ACC112 (cell line): ENCODE measurements around the gene CLIP1.
A peak's percentile ranks its signal among the peaks of the same experiment; 100 is the strongest.

ENCODE experiments used
- H2AFZ ChIP-seq: fragments of 200-600 bp; sonication (generic); one replicate; pipeline ENCODE4 v1.6.0; 2017; ENCODE audit warnings: antibody characterized with exemption, low read length; ENCODE audit not compliant: unreplicated experiment
- H3K27ac ChIP-seq: fragments of 200-600 bp; sonication (generic); 2 replicates; pipeline ENCODE4 v1.5.1; 2014; ENCODE audit warnings: low read depth, mild to moderate bottlenecking, antibody characterized with exemption, low read length, moderate library complexity
- H3K27me3 ChIP-seq: fragments of 200-600 bp; sonication (generic); 2 replicates; pipeline ENCODE4 v1.6.1; 2014; ENCODE audit warnings: mild to moderate bottlenecking, antibody characterized with exemption, low read length, moderate library complexity, mixed read lengths; ENCODE audit not compliant: insufficient read depth
- H3K36me3 ChIP-seq: fragments of 200-600 bp; sonication (generic); 2 replicates; pipeline ENCODE4 v1.6.1; 2016; ENCODE audit warnings: mild to moderate bottlenecking, antibody characterized with exemption, low read length, moderate library complexity, mixed read lengths; ENCODE audit not compliant: insufficient read depth
- H3K4me1 ChIP-seq: fragments of 200-600 bp; sonication (generic); one replicate; pipeline ENCODE4 v1.6.1; 2016; ENCODE audit warnings: low read length, mixed read lengths; ENCODE audit not compliant: insufficient read depth, unreplicated experiment, control insufficient read depth
- H3K4me3 ChIP-seq: fragments of 200-600 bp; sonication (generic); 2 replicates; pipeline ENCODE4 v1.5.1; 2014; ENCODE audit warnings: mild to moderate bottlenecking, low read depth, low read length
- H3K79me2 ChIP-seq: fragments of 200-600 bp; sonication (generic); one replicate; pipeline ENCODE4 v1.6.0; 2016; ENCODE audit warnings: low read length; ENCODE audit not compliant: control insufficient read depth, unreplicated experiment, insufficient read depth

The CLIP1 gene

GRCh38 chr12:122356192-122356635, 66.3 kb downstream of the CLIP1 start:
- Histone ChIP-seq H3K27ac (peak overlapping the region; percentile 57), H3K79me2 (no peaks in the 10 kb centered on the region), H3K4me3 (no peak overlapping the region), H3K4me1 (peaks cover 3% of the 10 kb centered on the region), H3K27me3 (no peaks in the 10 kb centered on the region), H3K36me3 (peaks cover 10% of the 10 kb centered on the region), H2AFZ (no peak overlapping the region)

- H3K27ac ChIP-seq: no peak overlapping the region
- peaks cover 15% of the 10 kb centered on the region for H3K36me3 ChIP-seq
- H2AFZ ChIP-seq: no peak overlapping the region
Observed at GRCh38 chr12:122355706-122356105, 66.8 kb downstream of the CLIP1 start.

GRCh38 chr12:122354958-122355641, 67.4 kb downstream of the CLIP1 start:
- peaks cover 19% of the 10 kb centered on the region for H3K36me3 ChIP-seq
- H3K4me1 ChIP-seq: peaks cover 11% of the 10 kb centered on the region
- no peaks in the 10 kb centered on the region for H3K79me2 ChIP-seq
- no peaks in the 10 kb centered on the region for H3K27me3 ChIP-seq
- no peak overlapping the region for H3K4me3 ChIP-seq
- H3K27ac ChIP-seq: no peak overlapping the region
- no peak overlapping the region for H2AFZ ChIP-seq

More at GRCh38 chr12:122355706-122356105, 66.8 kb downstream of the CLIP1 start:
- Histone ChIP-seq H3K27me3 (no peaks in the 10 kb centered on the region), H3K4me3 (no peak overlapping the region), H3K79me2 (no peaks in the 10 kb centered on the region), H3K4me1 (peaks cover 8% of the 10 kb centered on the region)

GRCh38 chr12:122352394-122352793, 70.1 kb downstream of the CLIP1 start:
- no peak overlapping the region for H3K27ac ChIP-seq
- peaks cover 11% of the 10 kb centered on the region for H3K4me1 ChIP-seq
- no peaks in the 10 kb centered on the region for H3K27me3 ChIP-seq
- no peak overlapping the region for H3K4me3 ChIP-seq
- peaks cover 18% of the 10 kb centered on the region for H3K36me3 ChIP-seq
- H2AFZ ChIP-seq: no peak overlapping the region
- no peaks in the 10 kb centered on the region for H3K79me2 ChIP-seq

- H3K4me3 ChIP-seq: no peak overlapping the region
- peaks cover 18% of the 10 kb centered on the region for H3K36me3 ChIP-seq
- H3K79me2 ChIP-seq: no peaks in the 10 kb centered on the region
- no peaks in the 10 kb centered on the region for H3K27me3 ChIP-seq
- H3K4me1 ChIP-seq: peaks cover 8% of the 10 kb centered on the region
- H2AFZ ChIP-seq: no peak overlapping the region
- H3K27ac ChIP-seq: peak overlapping the region; percentile 70
Observed at GRCh38 chr12:122350141-122350848, 72.2 kb downstream of the CLIP1 start.

- no peak overlapping the region for H2AFZ ChIP-seq
- H3K79me2 ChIP-seq: no peaks in the 10 kb centered on the region
- peaks cover 14% of the 10 kb centered on the region; the same call in 1 of the 2 replicates for H3K36me3 ChIP-seq
- H3K4me1 ChIP-seq: peaks cover 8% of the 10 kb centered on the region
- no peak overlapping the region for H3K27ac ChIP-seq
- no peak overlapping the region for H3K4me3 ChIP-seq
- H3K27me3 ChIP-seq: no peaks in the 10 kb centered on the region
Observed at GRCh38 chr12:122349078-122349477, 73.4 kb downstream of the CLIP1 start.

GRCh38 chr12:122348505-122348904, 74.0 kb downstream of the CLIP1 start:
- Histone ChIP-seq H3K36me3 (peaks cover 14% of the 10 kb centered on the region; the same call in 1 of the 2 replicates), H3K4me1 (peaks cover 8% of the 10 kb centered on the region), H3K27me3 (no peaks in the 10 kb centered on the region)

GRCh38 chr12:122346054-122346453, 76.4 kb downstream of the CLIP1 start:
- H2AFZ ChIP-seq: no peak overlapping the region
- no peak overlapping the region for H3K27ac ChIP-seq
- no peaks in the 10 kb centered on the region for H3K79me2 ChIP-seq
- peaks cover 6% of the 10 kb centered on the region for H3K4me1 ChIP-seq
- H3K4me3 ChIP-seq: no peak overlapping the region
- H3K36me3 ChIP-seq: peaks cover 16% of the 10 kb centered on the region
- no peaks in the 10 kb centered on the region for H3K27me3 ChIP-seq

More at GRCh38 chr12:122348505-122348904, 74.0 kb downstream of the CLIP1 start:
- Histone ChIP-seq H3K79me2 (no peaks in the 10 kb centered on the region), H2AFZ (no peak overlapping the region), H3K27ac (no peak overlapping the region), H3K4me3 (no peak overlapping the region)

- no peaks in the 10 kb centered on the region for H3K79me2 ChIP-seq
- H3K27ac ChIP-seq: no peak overlapping the region
- H3K4me1 ChIP-seq: no peaks in the 10 kb centered on the region
- H3K36me3 ChIP-seq: peaks cover 13% of the 10 kb centered on the region
- H3K4me3 ChIP-seq: no peak overlapping the region
- H2AFZ ChIP-seq: no peak overlapping the region
- H3K27me3 ChIP-seq: no peaks in the 10 kb centered on the region
Observed at GRCh38 chr12:122345042-122345441, 77.4 kb downstream of the CLIP1 start.

GRCh38 chr12:122336015-122336946, 86.2 kb downstream of the CLIP1 start:
- H3K4me3 ChIP-seq: no peak overlapping the region
- H3K27me3 ChIP-seq: no peaks in the 10 kb centered on the region
- peaks cover 13% of the 10 kb centered on the region for H3K36me3 ChIP-seq
- no peaks in the 10 kb centered on the region for H3K4me1 ChIP-seq
- H2AFZ ChIP-seq: no peak overlapping the region
- no peaks in the 10 kb centered on the region for H3K79me2 ChIP-seq
- H3K27ac ChIP-seq: peak overlapping the region; percentile 40; the same call in 1 of the 2 replicates
